H1 (cell line): ENCODE measurements around the gene GPS1. TPM values are rescaled to one million over a fixed set of nuclear protein-coding genes. Genes with fewer than 3 reads are reported as not detected.

Source experiments
- ASH2L ChIP-seq: fragments of 200-600, 300-600 bp; sonication (generic); IDR thresholded peaks from one replicate; pipeline ENCODE4 v1.7.1; 2017; ENCODE audit warnings: low read length
- KDM1A ChIP-seq: fragments of 200-600, 300-600 bp; sonication (generic); IDR thresholded peaks from 2 replicates; pipeline ENCODE4 v1.7.1; 2016; ENCODE audit warnings: mild to moderate bottlenecking, low read length, borderline replicate concordance
- KDM4A ChIP-seq: IDR thresholded peaks from one replicate; pipeline ENCODE4 v1.7.1; 2012; ENCODE audit warnings: low read depth, mild to moderate bottlenecking, moderate library complexity, low read length, inconsistent platforms; ENCODE audit not compliant: severe bottlenecking
- POLR2AphosphoS5 ChIP-seq: IDR thresholded peaks from 2 replicates; pipeline ENCODE4 v1.6.1; 2011; ENCODE audit warnings: low read depth, low read length
- SIN3A ChIP-seq, 2 experiments: IDR thresholded peaks in 1 of 2; conservative IDR thresholded peaks in 1 of 2; 2 replicates each; pipeline ENCODE4 v1.6.1; 2011 to 2012; ENCODE audit warnings: low read length in 2 of 2, improper control_type of control experiment in 1 of 2, low read depth in 1 of 2, mild to moderate bottlenecking in 1 of 2
- TEAD4 ChIP-seq: IDR thresholded peaks from 2 replicates; pipeline ENCODE4 v1.6.1; 2012; ENCODE audit warnings: low read depth, low read length, inconsistent platforms, mixed read lengths
- polyA plus RNA-seq, 7 experiments: library from polyadenylated mRNA; depleted of rRNA in 3 of 7; stranded (reverse) in 5 of 7; unstranded in 2 of 7; fragments of >200 nt in 5 of 7; fragments of 200-250 nt in 2 of 7; gene quantifications; 1 replicate in 5 of 7; 2 replicates in 1 of 7; 4 replicates in 1 of 7; pipeline versions ENCODE4 v1.2.1 to v1.2.3, GENCODE V29; 2011 to 2013; ENCODE audit warnings: missing spikeins in 2 of 7, mixed read lengths in 2 of 7
- total RNA-seq: library from RNA; stranded (reverse); fragmentation: NEBNext Ultra II Directional; extraction: Animal tissue kit (Norgen Biotek cat#: 25700); gene quantifications from 2 replicates; pipeline ENCODE4 v1.2.1, GENCODE V29; 2021
- TF ChIP-seq, protein P1 (sequence below): fragments of 300-600 bp; sonication (generic); IDR thresholded peaks from 2 replicates; pipeline ENCODE4 v1.7.1; 2012; ENCODE audit warnings: low read length, moderate library complexity, mild to moderate bottlenecking, inconsistent platforms; ENCODE audit not compliant: insufficient replicate concordance

The GPS1 gene
- total and polyA plus RNA-seq, 2 of the 8 experiments (the other 6 are each of a cell fraction or from before 2014, with no cell fraction given), result 153 to 277 TPM

DNA sequence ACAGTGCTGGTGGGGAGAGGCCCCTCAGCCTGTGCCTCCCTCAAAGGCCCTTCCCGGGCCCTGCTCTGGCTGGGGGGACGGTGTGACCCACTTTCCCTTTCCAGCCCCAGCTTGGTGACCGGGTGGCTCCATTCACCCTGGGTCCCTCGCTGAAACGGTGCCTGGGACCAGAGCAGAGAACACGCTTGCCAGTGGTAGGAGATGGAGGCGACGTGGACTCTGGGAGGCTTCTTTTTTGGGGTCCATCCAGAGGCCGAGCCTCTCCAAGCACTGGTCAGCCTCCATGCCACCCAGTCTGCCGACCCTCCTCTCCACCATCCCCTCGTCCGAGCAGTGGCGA, 36.8 kb upstream of the GPS1 start (continued):
- TF ChIP-seq, protein P1, sequence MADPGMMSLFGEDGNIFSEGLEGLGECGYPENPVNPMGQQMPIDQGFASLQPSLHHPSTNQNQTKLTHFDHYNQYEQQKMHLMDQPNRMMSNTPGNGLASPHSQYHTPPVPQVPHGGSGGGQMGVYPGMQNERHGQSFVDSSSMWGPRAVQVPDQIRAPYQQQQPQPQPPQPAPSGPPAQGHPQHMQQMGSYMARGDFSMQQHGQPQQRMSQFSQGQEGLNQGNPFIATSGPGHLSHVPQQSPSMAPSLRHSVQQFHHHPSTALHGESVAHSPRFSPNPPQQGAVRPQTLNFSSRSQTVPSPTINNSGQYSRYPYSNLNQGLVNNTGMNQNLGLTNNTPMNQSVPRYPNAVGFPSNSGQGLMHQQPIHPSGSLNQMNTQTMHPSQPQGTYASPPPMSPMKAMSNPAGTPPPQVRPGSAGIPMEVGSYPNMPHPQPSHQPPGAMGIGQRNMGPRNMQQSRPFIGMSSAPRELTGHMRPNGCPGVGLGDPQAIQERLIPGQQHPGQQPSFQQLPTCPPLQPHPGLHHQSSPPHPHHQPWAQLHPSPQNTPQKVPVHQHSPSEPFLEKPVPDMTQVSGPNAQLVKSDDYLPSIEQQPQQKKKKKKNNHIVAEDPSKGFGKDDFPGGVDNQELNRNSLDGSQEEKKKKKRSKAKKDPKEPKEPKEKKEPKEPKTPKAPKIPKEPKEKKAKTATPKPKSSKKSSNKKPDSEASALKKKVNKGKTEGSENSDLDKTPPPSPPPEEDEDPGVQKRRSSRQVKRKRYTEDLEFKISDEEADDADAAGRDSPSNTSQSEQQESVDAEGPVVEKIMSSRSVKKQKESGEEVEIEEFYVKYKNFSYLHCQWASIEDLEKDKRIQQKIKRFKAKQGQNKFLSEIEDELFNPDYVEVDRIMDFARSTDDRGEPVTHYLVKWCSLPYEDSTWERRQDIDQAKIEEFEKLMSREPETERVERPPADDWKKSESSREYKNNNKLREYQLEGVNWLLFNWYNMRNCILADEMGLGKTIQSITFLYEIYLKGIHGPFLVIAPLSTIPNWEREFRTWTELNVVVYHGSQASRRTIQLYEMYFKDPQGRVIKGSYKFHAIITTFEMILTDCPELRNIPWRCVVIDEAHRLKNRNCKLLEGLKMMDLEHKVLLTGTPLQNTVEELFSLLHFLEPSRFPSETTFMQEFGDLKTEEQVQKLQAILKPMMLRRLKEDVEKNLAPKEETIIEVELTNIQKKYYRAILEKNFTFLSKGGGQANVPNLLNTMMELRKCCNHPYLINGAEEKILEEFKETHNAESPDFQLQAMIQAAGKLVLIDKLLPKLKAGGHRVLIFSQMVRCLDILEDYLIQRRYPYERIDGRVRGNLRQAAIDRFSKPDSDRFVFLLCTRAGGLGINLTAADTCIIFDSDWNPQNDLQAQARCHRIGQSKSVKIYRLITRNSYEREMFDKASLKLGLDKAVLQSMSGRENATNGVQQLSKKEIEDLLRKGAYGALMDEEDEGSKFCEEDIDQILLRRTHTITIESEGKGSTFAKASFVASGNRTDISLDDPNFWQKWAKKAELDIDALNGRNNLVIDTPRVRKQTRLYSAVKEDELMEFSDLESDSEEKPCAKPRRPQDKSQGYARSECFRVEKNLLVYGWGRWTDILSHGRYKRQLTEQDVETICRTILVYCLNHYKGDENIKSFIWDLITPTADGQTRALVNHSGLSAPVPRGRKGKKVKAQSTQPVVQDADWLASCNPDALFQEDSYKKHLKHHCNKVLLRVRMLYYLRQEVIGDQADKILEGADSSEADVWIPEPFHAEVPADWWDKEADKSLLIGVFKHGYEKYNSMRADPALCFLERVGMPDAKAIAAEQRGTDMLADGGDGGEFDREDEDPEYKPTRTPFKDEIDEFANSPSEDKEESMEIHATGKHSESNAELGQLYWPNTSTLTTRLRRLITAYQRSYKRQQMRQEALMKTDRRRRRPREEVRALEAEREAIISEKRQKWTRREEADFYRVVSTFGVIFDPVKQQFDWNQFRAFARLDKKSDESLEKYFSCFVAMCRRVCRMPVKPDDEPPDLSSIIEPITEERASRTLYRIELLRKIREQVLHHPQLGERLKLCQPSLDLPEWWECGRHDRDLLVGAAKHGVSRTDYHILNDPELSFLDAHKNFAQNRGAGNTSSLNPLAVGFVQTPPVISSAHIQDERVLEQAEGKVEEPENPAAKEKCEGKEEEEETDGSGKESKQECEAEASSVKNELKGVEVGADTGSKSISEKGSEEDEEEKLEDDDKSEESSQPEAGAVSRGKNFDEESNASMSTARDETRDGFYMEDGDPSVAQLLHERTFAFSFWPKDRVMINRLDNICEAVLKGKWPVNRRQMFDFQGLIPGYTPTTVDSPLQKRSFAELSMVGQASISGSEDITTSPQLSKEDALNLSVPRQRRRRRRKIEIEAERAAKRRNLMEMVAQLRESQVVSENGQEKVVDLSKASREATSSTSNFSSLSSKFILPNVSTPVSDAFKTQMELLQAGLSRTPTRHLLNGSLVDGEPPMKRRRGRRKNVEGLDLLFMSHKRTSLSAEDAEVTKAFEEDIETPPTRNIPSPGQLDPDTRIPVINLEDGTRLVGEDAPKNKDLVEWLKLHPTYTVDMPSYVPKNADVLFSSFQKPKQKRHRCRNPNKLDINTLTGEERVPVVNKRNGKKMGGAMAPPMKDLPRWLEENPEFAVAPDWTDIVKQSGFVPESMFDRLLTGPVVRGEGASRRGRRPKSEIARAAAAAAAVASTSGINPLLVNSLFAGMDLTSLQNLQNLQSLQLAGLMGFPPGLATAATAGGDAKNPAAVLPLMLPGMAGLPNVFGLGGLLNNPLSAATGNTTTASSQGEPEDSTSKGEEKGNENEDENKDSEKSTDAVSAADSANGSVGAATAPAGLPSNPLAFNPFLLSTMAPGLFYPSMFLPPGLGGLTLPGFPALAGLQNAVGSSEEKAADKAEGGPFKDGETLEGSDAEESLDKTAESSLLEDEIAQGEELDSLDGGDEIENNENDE, result no peak
- TF ChIP-seq TEAD4, result no peak
- no peak for TF ChIP-seq SIN3A (conservative IDR thresholded peaks at IDR 0.05 in 1 of 2, IDR thresholded peaks at IDR 0.05 in 1 of 2; ENCODE audit: low read depth in 1 of 2, low read length in 2 of 2)
- no peak for TF ChIP-seq POLR2AphosphoS5
- TF ChIP-seq KDM4A, result no peak
- TF ChIP-seq KDM1A, result no peak
- no peak for TF ChIP-seq ASH2L
